Ovary (tissue), 9 donors: ENCODE measurements around the gene TTC39B. TPM values are rescaled to one million over a fixed set of nuclear protein-coding genes. Genes with fewer than 3 reads are reported as not detected.

Experiments
- DNase-seq, 5 donors: peaks; one replicate each; pipeline ENCODE4 v3.0.0-alpha.2; 2019 to 2020
- H3K27ac ChIP-seq, 2 donors: fragments of 200-600 bp; one replicate each; pipeline versions ENCODE4 v1.5.1 to v1.8.0; 2019 to 2022
- H3K27me3 ChIP-seq: fragments of 200-600 bp; one replicate; pipeline ENCODE4 v1.8.0; 2022
- H3K36me3 ChIP-seq: fragments of 200-600 bp; sonication (generic); one replicate; pipeline ENCODE4 v1.5.1; 2019
- H3K4me1 ChIP-seq: one replicate; pipeline ENCODE4 v1.8.1; 2013; ENCODE audit warnings: mild to moderate bottlenecking, moderate library complexity; ENCODE audit not compliant: insufficient read depth
- H3K4me3 ChIP-seq: fragments of 200-600 bp; sonication (generic); one replicate; pipeline ENCODE4 v1.5.1; 2017
- H3K9me3 ChIP-seq, 2 donors: fragments of 200-600 bp in 1 of 2; sonication (generic) in 1 of 2; one replicate each; pipeline versions ENCODE4 v1.5.1 to v1.8.1; 2013 to 2019; ENCODE audit warnings: mild to moderate bottlenecking in 1 of 2, moderate library complexity in 1 of 2
- CTCF ChIP-seq, 3 donors: fragments of 450-650 bp in 2 of 3; fragments of 200-600 bp in 1 of 3; IDR thresholded peaks; one replicate each; pipeline versions ENCODE4 v1.5.1 to v1.8.0; 2016 to 2022; ENCODE audit warnings: antibody characterized with exemption in 3 of 3, mild to moderate bottlenecking in 1 of 3
- EP300 ChIP-seq: sonication (generic); formaldehyde crosslinking; IDR thresholded peaks from one replicate; pipeline ENCODE4 v1.6.1; 2017; ENCODE audit warnings: antibody characterized with exemption
- POLR2A ChIP-seq: fragments of 450-650 bp; IDR thresholded peaks from one replicate; pipeline ENCODE4 v1.6.1; 2017; ENCODE audit warnings: antibody characterized with exemption, mild to moderate bottlenecking, moderate library complexity
- WGBS, 3 donors: extraction: QIAGEN DNeasy Blood & Tissue Kit in 1 of 3; methylation state at CpG; one replicate each; pipeline versions ENCODE4 v1.1.5 to v1.1.7; 2013 to 2017; 5-methylcytosine and 5-hydroxymethylcytosine counted together
- intact Hi-C, 4 donors: fragments of 100-400 bp; cut with DNase I; formaldehyde crosslinking; loops; one replicate each; pipeline versions ENCODE4 v1.11.0 to v1.15.1; 2022 to 2023
- polyA plus RNA-seq, 2 donors: library from polyadenylated mRNA; stranded (reverse); fragments of 200-250 nt in 1 of 2; fragments of 350-450 nt in 1 of 2; fragmentation: Illumina TruSeq in 1 of 2; extraction: RNeasy Lipid Tissue Mini Kit (QIAGEN cat#74804) in 1 of 2; gene quantifications; one replicate each; pipeline ENCODE4 v1.2.3, GENCODE V29; 2013 to 2014
- total RNA-seq, 7 donors: library from RNA; depleted of rRNA in 2 of 7; stranded (reverse); fragments of >200 nt in 2 of 7; fragmentation: NEBNext Ultra II Directional in 3 of 7; extraction: Animal tissue kit (Norgen Biotek cat#: 25700) in 3 of 7; gene quantifications; one replicate each; pipeline versions ENCODE4 v1.1.0 to v1.2.4, GENCODE V29; 2016 to 2023
- donor health status: DM: no; HTN: no; CAD: no; lungs with moderate emphysema.
- donor health status: DM: no; HTN: no; CAD: no.
- donor health status: Bipolar disorder and iron deficiency.
- donor health status: DM: yes; HTN: yes; CAD: no.
- donor health status: DM: no; HTN: no; CAD: no.
- donor health status: DM: yes; HTN: yes; CAD: no.

Gene TTC39B
- total and polyA plus RNA-seq, 9 donors: 2.9 to 26.0 (median 11.0) TPM

GRCh38 chr9:15176836-15177235 is 130.2 kb downstream of the TTC39B start:
- no peaks in the 10 kb centered on the region for H3K36me3 ChIP-seq
- no peak overlapping the region for H3K27ac ChIP-seq
- H3K4me1 ChIP-seq: no peaks in the 10 kb centered on the region
- H3K27me3 ChIP-seq: no peaks in the 10 kb centered on the region
- intact Hi-C loops: no loop called here
- H3K9me3 ChIP-seq: no peaks in the 10 kb centered on the region
- TF ChIP-seq POLR2A (no peak), CTCF (IDR thresholded peaks at IDR 0.05) (no peak), EP300 (no peak)
- H3K4me3 ChIP-seq: no peak overlapping the region
- no peak for DNase-seq
- 69 to 80% (median 77%) methylated on average over 1 of the region's 1 CpG for WGBS, 3 donors

GRCh38 chr9:15163931-15164330 is 143.1 kb downstream of the TTC39B start:
- no peaks in the 10 kb centered on the region for H3K27me3 ChIP-seq
- intact Hi-C loops: no loop called here
- no peaks in the 10 kb centered on the region for H3K36me3 ChIP-seq
- no peak for DNase-seq
- peaks cover 1% of the 10 kb centered on the region for H3K4me1 ChIP-seq
- no peaks in the 10 kb centered on the region for H3K9me3 ChIP-seq
- H3K4me3 ChIP-seq: no peak overlapping the region
- H3K27ac ChIP-seq: no peak overlapping the region
- TF ChIP-seq EP300: no peak
- TF ChIP-seq POLR2A: no peak
- no peak for TF ChIP-seq CTCF (IDR thresholded peaks at IDR 0.05)

- Histone ChIP-seq H3K4me1 (peaks cover 4% of the 10 kb centered on the region), H3K27ac (no peak overlapping the region), H3K9me3 (no peaks in the 10 kb centered on the region), H3K36me3 (no peaks in the 10 kb centered on the region), H3K27me3 (no peaks in the 10 kb centered on the region), H3K4me3 (no peak overlapping the region)
- DNase-seq: no peak
- 88 to 93% (median 90%) methylated on average over 5 of the region's 5 CpGs for WGBS, 3 donors
- intact Hi-C loops: no loop called here
- no peak for TF ChIP-seq POLR2A
Observed at GRCh38 chr9:15161753-15162152, 145.3 kb downstream of the TTC39B start.

- Histone ChIP-seq H3K36me3 (no peaks in the 10 kb centered on the region), H3K4me1 (peaks cover 5% of the 10 kb centered on the region), H3K27ac (no peak overlapping the region), H3K27me3 (no peaks in the 10 kb centered on the region), H3K4me3 (no peak overlapping the region), H3K9me3 (no peaks in the 10 kb centered on the region)
- intact Hi-C loops: no loop called here
- no peak for DNase-seq
- WGBS, 3 donors: 13 to 50% (median 31%) methylated on average over 1 of the region's 1 CpG
- TF ChIP-seq POLR2A: no peak
- TF ChIP-seq EP300: no peak
- no peak for TF ChIP-seq CTCF (IDR thresholded peaks at IDR 0.05)
Observed at GRCh38 chr9:15160673-15161072, 146.3 kb downstream of the TTC39B start.

GRCh38 chr9:15158064-15158463 is 149.0 kb downstream of the TTC39B start:
- Histone ChIP-seq H3K4me3 (no peak overlapping the region), H3K27ac (no peak overlapping the region), H3K36me3 (no peaks in the 10 kb centered on the region), H3K4me1 (peaks cover 8% of the 10 kb centered on the region), H3K9me3 (no peaks in the 10 kb centered on the region), H3K27me3 (no peaks in the 10 kb centered on the region)
- 86 to 100% (median 99%) methylated on average over 1 of the region's 1 CpG for WGBS, 3 donors
- TF ChIP-seq CTCF (IDR thresholded peaks at IDR 0.05): no peak
- TF ChIP-seq POLR2A: no peak
- TF ChIP-seq EP300: no peak
- intact Hi-C loops: no loop called here
- DNase-seq: no peak
